Type B pancreatic cell (in vitro differentiated cells): ENCODE measurements around the gene LATS1. TPM values are rescaled to one million over a fixed set of nuclear protein-coding genes. Genes with fewer than 3 reads are reported as not detected.
"Not testable (repeated sequence)": the region's sequence is repeated elsewhere in the genome, so short reads cannot be mapped to it uniquely, and the experiment has no call there.

Experiments
- DNase-seq: peaks from one replicate; pipeline ENCODE4 v3.0.0; 2021; ENCODE audit warnings: mixed read lengths; ENCODE audit not compliant: unreplicated experiment; ENCODE audit errors: extremely low spot score
- H3K27ac Mint-ChIP-seq: 2 replicates; pipeline ENCODE4 v1.8.0; 2021; ENCODE audit warnings: mild to moderate bottlenecking, mixed read lengths
- H3K27me3 Mint-ChIP-seq: 2 replicates; pipeline ENCODE4 v1.8.0; 2021; ENCODE audit warnings: mixed read lengths
- H3K36me3 Mint-ChIP-seq: 2 replicates; pipeline ENCODE4 v1.8.0; 2021; ENCODE audit warnings: mixed read lengths
- H3K4me1 Mint-ChIP-seq: one replicate; pipeline ENCODE4 v1.8.0; 2021; ENCODE audit warnings: mixed read lengths; ENCODE audit not compliant: unreplicated experiment
- H3K4me3 Mint-ChIP-seq: 2 replicates; pipeline ENCODE4 v1.8.0; 2021; ENCODE audit warnings: mild to moderate bottlenecking, mixed read lengths
- H3K9me3 Mint-ChIP-seq: 2 replicates; pipeline ENCODE4 v1.8.0; 2021; ENCODE audit warnings: mixed read lengths
- CTCF ChIP-seq: fragments of 200-600 bp; sonication (generic); conservative IDR thresholded peaks from 2 replicates; pipeline ENCODE4 v1.5.0; 2021; ENCODE audit warnings: antibody characterized with exemption, mild to moderate bottlenecking
- total RNA-seq: library from RNA; stranded (reverse); gene quantifications from 2 replicates; pipeline ENCODE4 v1.2.1, GENCODE V29; 2021; ENCODE audit warnings: low replicate concordance

The LATS1 gene
- total RNA-seq, 1 donor from 2014 or later, result 33.3 TPM

- Mint-ChIP-seq H3K4me3 (no peak overlapping the region), H3K27me3 (no peaks in the 10 kb centered on the region), H3K9me3 (no peaks in the 10 kb centered on the region), H3K4me1 (no peaks in the 10 kb centered on the region), H3K27ac (no peak overlapping the region), H3K36me3 (peaks cover 21% of the 10 kb centered on the region)
- DNase-seq, result no peak
- TF ChIP-seq CTCF, result no peak
These were observed 23.0 kb downstream of the LATS1 start for GRCh38 chr6:149694921-149695320.

- TF ChIP-seq CTCF, result no peak
- Mint-ChIP-seq H3K4me3 (no peak overlapping the region), H3K36me3 (peaks cover 31% of the 10 kb centered on the region)
These were observed 26.7 kb downstream of the LATS1 start for GRCh38 chr6:149691201-149691600.

GRCh38 chr6:149686230-149686629 lies 31.7 kb downstream of the LATS1 start:
- no peaks in the 10 kb centered on the region for H3K9me3 Mint-ChIP-seq
- H3K27ac Mint-ChIP-seq, result no peak overlapping the region
- no peak for TF ChIP-seq CTCF
- H3K36me3 Mint-ChIP-seq, result peaks cover 35% of the 10 kb centered on the region
- H3K4me1 Mint-ChIP-seq, result no peaks in the 10 kb centered on the region
- H3K4me3 Mint-ChIP-seq, result no peak overlapping the region
- DNase-seq, result no peak
- no peaks in the 10 kb centered on the region for H3K27me3 Mint-ChIP-seq

More at GRCh38 chr6:149691201-149691600, 26.7 kb downstream of the LATS1 start:
- no peak overlapping the region for H3K27ac Mint-ChIP-seq
- no peaks in the 10 kb centered on the region for H3K9me3 Mint-ChIP-seq
- H3K4me1 Mint-ChIP-seq, result no peaks in the 10 kb centered on the region
- H3K27me3 Mint-ChIP-seq, result no peaks in the 10 kb centered on the region
- DNase-seq, result peak; percentile 10

GRCh38 chr6:149683256-149683859 lies 34.5 kb downstream of the LATS1 start:
- Mint-ChIP-seq H3K9me3 (no peaks in the 10 kb centered on the region), H3K4me3 (no peak overlapping the region), H3K27ac (no peak overlapping the region), H3K36me3 (peaks cover 30% of the 10 kb centered on the region), H3K4me1 (no peaks in the 10 kb centered on the region), H3K27me3 (no peaks in the 10 kb centered on the region)
- DNase-seq, result no peak
- no peak for TF ChIP-seq CTCF

- not testable (repeated sequence) for H3K4me3 Mint-ChIP-seq, H3K9me3 Mint-ChIP-seq, H3K27ac Mint-ChIP-seq, DNase-seq, H3K4me1 Mint-ChIP-seq, H3K27me3 Mint-ChIP-seq
- peaks cover 38% of the 10 kb centered on the region for H3K36me3 Mint-ChIP-seq
These were observed 36.1 kb downstream of the LATS1 start for GRCh38 chr6:149681845-149682244.

GRCh38 chr6:149681209-149681608 lies 36.7 kb downstream of the LATS1 start:
- no peak for DNase-seq
- Mint-ChIP-seq H3K27me3 (no peaks in the 10 kb centered on the region), H3K4me1 (no peaks in the 10 kb centered on the region), H3K9me3 (no peaks in the 10 kb centered on the region), H3K27ac (no peak overlapping the region), H3K4me3 (no peak overlapping the region), H3K36me3 (peaks cover 36% of the 10 kb centered on the region)
- TF ChIP-seq CTCF, result no peak
